ENCODE data around the gene UBR3.

- TF ChIP-seq CTCF (conservative IDR thresholded peaks at IDR 0.05; ENCODE audit: low read length), result no peak
- TF ChIP-seq EZH2phosphoT487 (IDR thresholded peaks at IDR 0.05; ENCODE audit: borderline replicate concordance), result no peak
Measured at GRCh38 chr2:170034596-170034995, 207.3 kb downstream of the UBR3 start.

Data from Loucy (cell line).